Spinal cord (tissue), 10 donors: Measurements from ENCODE around the gene HIF3A. TPM values are rescaled to one million over a fixed set of nuclear protein-coding genes. Genes with fewer than 3 reads are reported as not detected.
"Not testable (repeated sequence)": the region's sequence is repeated elsewhere in the genome, so short reads cannot be mapped to it uniquely, and the experiment has no call there.

Source experiments
- DNase-seq, 6 donors: peaks; one replicate each; pipeline versions ENCODE4 v3.0.0 to v3.0.0-alpha.2; 2013 to 2015; ENCODE audit warnings: low spot score in 6 of 6, low read depth in 4 of 6
- H3K27ac ChIP-seq: one replicate; pipeline ENCODE4 v1.5.1; 2013; ENCODE audit warnings: low read depth, low read length, control low read depth
- H3K27me3 ChIP-seq: one replicate; pipeline ENCODE4 v1.6.1; 2013; ENCODE audit warnings: low read length; ENCODE audit not compliant: control insufficient read depth, insufficient read depth
- H3K36me3 ChIP-seq: one replicate; pipeline ENCODE4 v1.6.1; 2013; ENCODE audit warnings: low read length; ENCODE audit not compliant: control insufficient read depth, insufficient read depth
- H3K4me1 ChIP-seq: one replicate; pipeline ENCODE4 v1.6.1; 2013; ENCODE audit warnings: low read length; ENCODE audit not compliant: control insufficient read depth, insufficient read depth
- H3K4me3 ChIP-seq: one replicate; pipeline ENCODE4 v1.5.1; 2013; ENCODE audit warnings: low read depth, low read length, control low read depth
- H3K9me3 ChIP-seq: one replicate; pipeline ENCODE4 v1.6.1; 2013; ENCODE audit warnings: low read length; ENCODE audit not compliant: control insufficient read depth, insufficient read depth
- WGBS: methylation state at CpG from one replicate; pipeline ENCODE4 v1.1.5; 2013; ENCODE audit warnings: missing lambda C conversion rate; ENCODE audit not compliant: insufficient coverage; 5-methylcytosine and 5-hydroxymethylcytosine counted together
- polyA plus RNA-seq, 2 donors: library from polyadenylated mRNA; unstranded; fragments of 120-200 nt; gene quantifications; one replicate each; pipeline ENCODE4 v1.2.1, GENCODE V29; 2013; ENCODE audit not compliant: insufficient read length in 2 of 2
- total RNA-seq, 2 donors: library from RNA; depleted of rRNA in 1 of 2; stranded (reverse); fragments of 120-200 nt in 1 of 2; fragments of >200 nt in 1 of 2; gene quantifications; one replicate each; pipeline versions ENCODE4 v1.2.3 to v1.2.4, GENCODE V29; 2013 to 2014
- donor health status: healthy.

Gene HIF3A
- total and polyA plus RNA-seq, 4 donors: 16.9 to 93.8 (median 42.6) TPM

GRCh38 chr19:46269101-46269500 lies 27.7 kb upstream of the HIF3A start:
- Histone ChIP-seq H3K27ac (no peak overlapping the region), H3K27me3 (peaks cover 6% of the 10 kb centered on the region), H3K9me3 (no peaks in the 10 kb centered on the region), H3K4me1 (no peaks in the 10 kb centered on the region), H3K4me3 (no peak overlapping the region), H3K36me3 (no peaks in the 10 kb centered on the region)
- no peak for DNase-seq
- WGBS: no CpG with 5 or more reads among the region's 7 CpGs

DNA sequence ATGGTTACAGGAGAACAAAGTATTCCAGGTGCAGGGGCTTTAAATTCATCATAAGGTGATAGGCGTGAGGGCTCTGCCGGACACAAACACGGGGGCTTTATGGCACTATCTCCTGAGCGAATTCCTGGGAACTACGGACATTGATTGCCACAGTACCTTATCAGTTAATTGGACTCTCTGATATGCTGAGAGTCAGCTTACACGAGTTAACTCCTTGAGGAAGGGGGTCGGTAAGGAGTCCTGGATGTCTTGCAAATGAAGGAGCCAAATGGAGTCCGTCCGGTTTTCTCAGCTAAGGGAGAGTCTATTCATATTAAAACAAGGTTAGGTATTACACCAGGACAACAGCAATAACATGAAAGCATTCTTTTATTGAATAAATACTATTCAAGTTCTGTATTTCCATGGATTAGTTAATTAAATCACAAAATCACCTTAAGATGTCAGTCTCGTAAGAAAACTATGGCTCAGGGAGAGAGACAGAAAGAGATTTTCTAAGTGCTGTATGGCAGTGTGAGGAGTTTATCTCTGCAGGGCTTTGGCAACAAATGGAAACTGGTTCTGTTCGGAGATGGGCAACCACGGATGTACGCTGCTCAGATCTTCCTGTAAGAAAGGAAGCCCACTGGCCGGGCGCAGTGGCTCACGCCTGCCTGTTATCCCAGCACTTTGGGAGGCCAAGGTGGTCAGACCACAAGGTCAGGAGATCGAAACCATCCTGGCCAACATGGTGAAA lies 26.2 kb upstream of the HIF3A start:
- Histone ChIP-seq H3K27me3 (peaks cover 5% of the 10 kb centered on the region), H3K4me3 (no peak overlapping the region), H3K4me1 (no peaks in the 10 kb centered on the region), H3K36me3 (no peaks in the 10 kb centered on the region), H3K27ac (no peak overlapping the region), H3K9me3 (no peaks in the 10 kb centered on the region)
- DNase-seq: no peak
- WGBS: 65% methylated on average over 13 of the region's 17 CpGs

GRCh38 chr19:46271481-46272197 lies 25.2 kb upstream of the HIF3A start:
- Histone ChIP-seq H3K27me3 (peaks cover 4% of the 10 kb centered on the region), H3K4me1 (no peaks in the 10 kb centered on the region), H3K27ac (no peak overlapping the region), H3K4me3 (no peak overlapping the region), H3K36me3 (no peaks in the 10 kb centered on the region), H3K9me3 (no peaks in the 10 kb centered on the region)
- no peak for DNase-seq
- WGBS: 58% methylated on average over 5 of the region's 8 CpGs

- 86% methylated on average over 6 of the region's 6 CpGs for WGBS
- not testable (repeated sequence) for H3K4me1 ChIP-seq, H3K9me3 ChIP-seq, DNase-seq, H3K4me3 ChIP-seq, H3K27ac ChIP-seq, H3K36me3 ChIP-seq, H3K27me3 ChIP-seq
Observed at GRCh38 chr19:46273931-46274330, 22.9 kb upstream of the HIF3A start.

DNA sequence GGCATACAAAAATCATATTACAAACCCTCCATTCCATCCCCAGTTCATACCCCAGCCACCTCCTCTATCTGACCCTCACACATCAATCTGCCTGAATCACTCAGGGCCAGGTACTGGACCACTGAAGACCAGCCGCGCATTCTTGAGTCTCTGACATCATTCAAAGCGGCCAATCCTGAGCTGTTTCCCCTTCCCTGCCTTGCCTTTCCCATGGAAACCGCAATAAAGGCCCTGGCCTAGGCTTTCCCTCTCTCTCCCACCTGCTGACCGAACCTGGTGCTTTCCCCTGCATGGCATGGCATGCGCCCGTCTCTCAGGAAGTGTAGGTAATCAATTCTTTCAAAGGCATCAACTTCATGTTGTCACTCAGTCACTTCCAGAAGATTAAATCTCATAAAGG lies 17.7 kb upstream of the HIF3A start:
- no peak overlapping the region for H3K27ac ChIP-seq
- no peaks in the 10 kb centered on the region for H3K36me3 ChIP-seq
- no peak overlapping the region for H3K4me3 ChIP-seq
- no peak for DNase-seq
- 88% methylated on average over 7 of the region's 7 CpGs for WGBS
- no peaks in the 10 kb centered on the region for H3K9me3 ChIP-seq
- H3K4me1 ChIP-seq: no peaks in the 10 kb centered on the region
- H3K27me3 ChIP-seq: peaks cover 2% of the 10 kb centered on the region

GRCh38 chr19:46283771-46284170 lies 13.1 kb upstream of the HIF3A start:
- no peak for DNase-seq
- H3K27ac ChIP-seq: no peak overlapping the region
- 83% methylated on average over 1 of the region's 4 CpGs for WGBS
- H3K4me1 ChIP-seq: no peaks in the 10 kb centered on the region
- peaks cover 2% of the 10 kb centered on the region for H3K27me3 ChIP-seq
- H3K4me3 ChIP-seq: no peak overlapping the region
- no peaks in the 10 kb centered on the region for H3K36me3 ChIP-seq
- no peaks in the 10 kb centered on the region for H3K9me3 ChIP-seq

GRCh38 chr19:46284635-46285034 lies 12.2 kb upstream of the HIF3A start:
- Histone ChIP-seq H3K27ac (no peak overlapping the region), H3K4me3 (no peak overlapping the region), H3K36me3 (no peaks in the 10 kb centered on the region), H3K4me1 (no peaks in the 10 kb centered on the region), H3K9me3 (no peaks in the 10 kb centered on the region), H3K27me3 (no peaks in the 10 kb centered on the region)
- no peak for DNase-seq
- WGBS: 96% methylated on average over 7 of the region's 9 CpGs

- Histone ChIP-seq H3K36me3 (no peaks in the 10 kb centered on the region), H3K27ac (no peak overlapping the region), H3K4me3 (no peak overlapping the region), H3K4me1 (no peaks in the 10 kb centered on the region), H3K27me3 (no peaks in the 10 kb centered on the region), H3K9me3 (no peaks in the 10 kb centered on the region)
- DNase-seq: no peak
- no CpG with 5 or more reads among the region's 7 CpGs for WGBS
Observed at GRCh38 chr19:46287585-46287984, 9.3 kb upstream of the HIF3A start.

DNA sequence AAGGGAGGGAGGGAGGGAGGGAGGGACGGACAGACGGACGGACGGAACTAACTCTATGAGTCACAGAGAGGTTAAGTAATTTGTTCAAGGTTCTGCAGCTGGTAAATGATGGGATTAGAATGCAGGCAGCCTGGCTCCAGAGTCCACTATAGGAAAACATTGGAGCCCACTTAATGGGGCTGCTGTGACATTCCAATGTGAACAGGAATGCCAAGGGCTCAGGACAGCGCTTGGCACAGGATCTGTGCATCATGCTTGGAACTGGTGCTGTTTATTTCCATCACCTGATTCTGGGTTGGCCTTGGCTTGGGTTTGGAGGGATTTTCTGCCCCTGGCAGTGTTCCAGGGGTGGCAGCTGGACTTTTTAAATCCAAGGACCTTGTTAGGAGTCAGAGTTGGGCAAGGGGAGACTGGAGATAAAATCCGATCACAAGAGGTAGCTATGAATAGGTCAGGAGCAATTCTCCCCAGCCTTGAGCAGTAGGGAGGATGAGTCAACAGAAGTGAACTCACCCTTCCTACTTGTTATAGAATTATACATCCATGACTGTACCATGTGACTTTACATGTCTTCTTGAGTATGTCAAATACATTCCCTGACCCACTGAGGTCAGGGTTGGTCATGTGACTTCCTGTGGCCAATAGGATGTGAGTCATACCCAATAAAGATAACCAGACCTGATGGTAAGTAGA lies 7.8 kb upstream of the HIF3A start:
- WGBS: 62% methylated on average over 4 of the region's 6 CpGs

More for the DNA sequence above, 7.8 kb upstream of the HIF3A start:
- Histone ChIP-seq H3K4me3 (no peak overlapping the region), H3K27ac (no peak overlapping the region), H3K9me3 (no peaks in the 10 kb centered on the region), H3K27me3 (no peaks in the 10 kb centered on the region), H3K4me1 (no peaks in the 10 kb centered on the region), H3K36me3 (no peaks in the 10 kb centered on the region)
- peak in 1 of 6 donors; percentile 29 for DNase-seq
